ENCODE data around the gene NPPC.

- TF ChIP-seq, protein P1, sequence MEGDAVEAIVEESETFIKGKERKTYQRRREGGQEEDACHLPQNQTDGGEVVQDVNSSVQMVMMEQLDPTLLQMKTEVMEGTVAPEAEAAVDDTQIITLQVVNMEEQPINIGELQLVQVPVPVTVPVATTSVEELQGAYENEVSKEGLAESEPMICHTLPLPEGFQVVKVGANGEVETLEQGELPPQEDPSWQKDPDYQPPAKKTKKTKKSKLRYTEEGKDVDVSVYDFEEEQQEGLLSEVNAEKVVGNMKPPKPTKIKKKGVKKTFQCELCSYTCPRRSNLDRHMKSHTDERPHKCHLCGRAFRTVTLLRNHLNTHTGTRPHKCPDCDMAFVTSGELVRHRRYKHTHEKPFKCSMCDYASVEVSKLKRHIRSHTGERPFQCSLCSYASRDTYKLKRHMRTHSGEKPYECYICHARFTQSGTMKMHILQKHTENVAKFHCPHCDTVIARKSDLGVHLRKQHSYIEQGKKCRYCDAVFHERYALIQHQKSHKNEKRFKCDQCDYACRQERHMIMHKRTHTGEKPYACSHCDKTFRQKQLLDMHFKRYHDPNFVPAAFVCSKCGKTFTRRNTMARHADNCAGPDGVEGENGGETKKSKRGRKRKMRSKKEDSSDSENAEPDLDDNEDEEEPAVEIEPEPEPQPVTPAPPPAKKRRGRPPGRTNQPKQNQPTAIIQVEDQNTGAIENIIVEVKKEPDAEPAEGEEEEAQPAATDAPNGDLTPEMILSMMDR (IDR thresholded peaks at IDR 0.05; ENCODE audit: insufficient read depth, low read length, poor library complexity, severe bottlenecking) = no peak
- no peak for TF ChIP-seq EZH2phosphoT487 (conservative IDR thresholded peaks at IDR 0.05; ENCODE audit: low read length)
Measured at GRCh38 chr2:231891514-231891905, 34.7 kb downstream of the NPPC start.
